NCI-H1105 (cell line): ENCODE results near the gene RHPN2.
"Not testable (repeated sequence)": the region's sequence is repeated elsewhere in the genome, so short reads cannot be mapped to it uniquely, and the experiment has no call there.

Experiments used
- DNase-seq: peaks from one replicate; lab custom pipeline; 2025; lab: John Stamatoyannopoulos, UW

RHPN2 gene

GRCh38 chr19:32971715-32972540 is 92.8 kb downstream of the RHPN2 start, which contains the start of the genes CEP89 and FAAP24:
TSS of gene CEP89 (minus strand) at chr19:32971958. CDS start at chr19:32971874, 84 bp downstream.
TSS of gene FAAP24 (plus strand) at chr19:32972242. CDS start at chr19:32973197, 955 bp downstream.
- DNase-seq: peak; percentile 98

GRCh38 chr19:32971012-32971595 is 93.6 kb downstream of the RHPN2 start:
- DNase-seq: no peak

GRCh38 chr19:32969549-32969948 is 95.1 kb downstream of the RHPN2 start:
- no peak for DNase-seq

GRCh38 chr19:32966750-32967149 is 97.9 kb downstream of the RHPN2 start:
- DNase-seq: no peak

- DNase-seq: no peak
Measured at GRCh38 chr19:32945260-32945659, 119.4 kb downstream of the RHPN2 start.

GRCh38 chr19:32941273-32941672 is 123.4 kb downstream of the RHPN2 start:
- DNase-seq: not testable (repeated sequence)

GRCh38 chr19:32936065-32936464 is 128.6 kb downstream of the RHPN2 start:
- no peak for DNase-seq

GRCh38 chr19:32935629-32936028 is 129.1 kb downstream of the RHPN2 start:
- no peak for DNase-seq

GRCh38 chr19:32933571-32933970 is 131.1 kb downstream of the RHPN2 start:
- DNase-seq: no peak

- no peak for DNase-seq
Measured at GRCh38 chr19:32930567-32930966, 134.1 kb downstream of the RHPN2 start.

GRCh38 chr19:32928806-32929205 is 135.9 kb downstream of the RHPN2 start:
- no peak for DNase-seq
